H1 (cell line): ENCODE measurements around the gene GLOD4. TPM values are rescaled to one million over a fixed set of nuclear protein-coding genes. Genes with fewer than 3 reads are reported as not detected.

Experiments used
- CTCF ChIA-PET: fragments of 300-600 bp; sonication (Branson Sonifier 250); formaldehyde crosslinking; loops from one replicate; lab custom pipeline; 2021; ENCODE audit not compliant: partially characterized antibody; lab: Charles Lee
- POLR2A ChIA-PET: fragments of 300-600 bp; sonication (Branson Sonifier 250); formaldehyde crosslinking; loops from one replicate; lab custom pipeline; 2021; ENCODE audit warnings: inconsistent platforms; ENCODE audit not compliant: partially characterized antibody; lab: Charles Lee
- DNase-seq, 2 experiments: peaks; one replicate each; pipeline versions ENCODE4 v3.0.0 to v3.0.0-alpha.2; 2010 to 2022; ENCODE audit warnings: low spot score in 2 of 2, low read depth in 1 of 2, mixed read lengths in 1 of 2
- FAIRE-seq: peaks from 2 replicates; lab custom pipeline; 2011; peaks lifted over from hg19 to GRCh38; lab: Jason Lieb, UNC
- H2AFZ ChIP-seq: 2 replicates; pipeline ENCODE4 v1.8.1; 2012; ENCODE audit warnings: low read length, inconsistent platforms
- H2AK5ac ChIP-seq: 2 replicates; pipeline ENCODE4 v1.6.1; 2013; ENCODE audit warnings: low read depth, low read length
- H2BK120ac ChIP-seq: replicated peaks from 2 replicates; pipeline ENCODE3; 2013; ENCODE audit warnings: low read depth, low read length, inconsistent platforms
- H2BK12ac ChIP-seq: 2 replicates; pipeline ENCODE4 v1.6.1; 2013; ENCODE audit warnings: low read depth, low read length
- H2BK15ac ChIP-seq: 2 replicates; pipeline ENCODE4 v1.6.1; 2013; ENCODE audit warnings: low read length
- H2BK20ac ChIP-seq: 2 replicates; pipeline ENCODE4 v1.6.1; 2013; ENCODE audit warnings: low read length
- H2BK5ac ChIP-seq: 2 replicates; pipeline ENCODE4 v1.6.1; 2013; ENCODE audit warnings: low read depth, low read length
- H3K14ac ChIP-seq: 2 replicates; pipeline ENCODE4 v1.6.1; 2013; ENCODE audit warnings: inconsistent platforms; ENCODE audit not compliant: insufficient read length
- H3K18ac ChIP-seq: 2 replicates; pipeline ENCODE4 v1.6.1; 2013; ENCODE audit warnings: low read length; ENCODE audit errors: extremely low read depth
- H3K23ac ChIP-seq: 2 replicates; pipeline ENCODE4 v1.6.1; 2013; ENCODE audit warnings: inconsistent platforms; ENCODE audit not compliant: insufficient read length
- H3K23me2 ChIP-seq: 2 replicates; pipeline ENCODE4 v1.6.1; 2013; ENCODE audit warnings: low read depth, low read length
- H3K27ac ChIP-seq: 2 replicates; pipeline ENCODE4 v1.6.1; 2011; ENCODE audit warnings: low read depth, low read length, inconsistent platforms
- H3K27me3 ChIP-seq, 4 experiments: replicated peaks in 1 of 4; 1 replicate in 1 of 4; 2 replicates in 3 of 4; pipeline versions ENCODE4 v1.6.1 to v1.8.1; 2011 to 2013; ENCODE audit warnings: low read length in 3 of 4, mild to moderate bottlenecking in 3 of 4, inconsistent platforms in 2 of 4, mixed read lengths in 2 of 4, moderate library complexity in 1 of 4; ENCODE audit not compliant: control insufficient read depth in 3 of 4, insufficient read depth in 3 of 4; ENCODE audit errors: extremely low read depth in 1 of 4
- H3K36me3 ChIP-seq, 4 experiments: 2 replicates each; pipeline versions ENCODE4 v1.6.1 to v1.8.1; 2011 to 2013; ENCODE audit warnings: mild to moderate bottlenecking in 4 of 4, low read length in 3 of 4, moderate library complexity in 2 of 4, control low read depth in 1 of 4, inconsistent platforms in 1 of 4; ENCODE audit not compliant: insufficient read depth in 4 of 4, control insufficient read depth in 2 of 4
- H3K4ac ChIP-seq: replicated peaks from 2 replicates; pipeline ENCODE3; 2013; ENCODE audit warnings: low read length, low read depth, mixed read lengths, inconsistent platforms; ENCODE audit not compliant: insufficient read length
- H3K4me1 ChIP-seq, 4 experiments: replicated peaks in 1 of 4; 1 replicate in 1 of 4; 2 replicates in 3 of 4; pipeline versions ENCODE4 v1.6.1 to v1.8.1; 2011 to 2013; ENCODE audit warnings: low read length in 3 of 4, inconsistent platforms in 2 of 4, mixed read lengths in 1 of 4; ENCODE audit not compliant: insufficient read depth in 4 of 4, control insufficient read depth in 3 of 4
- H3K4me2 ChIP-seq, 2 experiments: 2 replicates each; pipeline versions ENCODE4 v1.6.1 to v1.8.1; 2011 to 2013; ENCODE audit warnings: low read depth in 2 of 2, low read length in 2 of 2, control low read depth in 1 of 2, inconsistent platforms in 1 of 2, mild to moderate bottlenecking in 1 of 2; ENCODE audit not compliant: insufficient read depth in 1 of 2
- H3K4me3 ChIP-seq, 4 experiments: fragments of 200-600, 300-600 bp in 1 of 4; sonication (generic), shearing (Covaris generic), sonication (Bioruptor Twin) in 1 of 4; 2 replicates each; pipeline versions ENCODE4 v1.5.1 to v1.8.1; 2011 to 2016; ENCODE audit warnings: low read length in 4 of 4, low read depth in 3 of 4, control low read depth in 2 of 4, inconsistent platforms in 2 of 4, mild to moderate bottlenecking in 2 of 4, mixed read lengths in 1 of 4, moderate library complexity in 1 of 4; ENCODE audit not compliant: insufficient read depth in 2 of 4; ENCODE audit errors: extremely low read depth in 1 of 4
- H3K56ac ChIP-seq: replicated peaks from 2 replicates; pipeline ENCODE3; 2013; ENCODE audit warnings: low read depth, mild to moderate bottlenecking, mixed read lengths, low read length, inconsistent platforms; ENCODE audit not compliant: insufficient read length
- H3K79me1 ChIP-seq: 2 replicates; pipeline ENCODE4 v1.6.1; 2013; ENCODE audit warnings: low read depth, low read length, control low read depth
- H3K79me2 ChIP-seq, 2 experiments: 2 replicates each; pipeline versions ENCODE4 v1.6.1 to v1.8.1; 2012 to 2013; ENCODE audit warnings: low read length in 2 of 2, mild to moderate bottlenecking in 2 of 2, inconsistent platforms in 1 of 2; ENCODE audit not compliant: insufficient read depth in 2 of 2, control insufficient read depth in 1 of 2
- H3K9ac ChIP-seq, 4 experiments: replicated peaks in 1 of 4; 1 replicate in 1 of 4; 2 replicates in 3 of 4; pipeline versions ENCODE4 v1.6.1 to v1.8.1; 2011 to 2013; ENCODE audit warnings: low read depth in 3 of 4, low read length in 3 of 4, control low read depth in 2 of 4, mild to moderate bottlenecking in 2 of 4, moderate library complexity in 2 of 4, inconsistent platforms in 1 of 4; ENCODE audit errors: extremely low read depth in 1 of 4
- H3K9me3 ChIP-seq, 2 experiments: 2 replicates each; pipeline versions ENCODE4 v1.6.1 to v1.8.1; 2012 to 2013; ENCODE audit warnings: mild to moderate bottlenecking in 2 of 2, moderate library complexity in 2 of 2, control low read depth in 1 of 2, inconsistent platforms in 1 of 2, low read depth in 1 of 2, low read length in 1 of 2, mixed read lengths in 1 of 2; ENCODE audit not compliant: insufficient read depth in 2 of 2
- H4K20me1 ChIP-seq, 2 experiments: replicated peaks in 1 of 2; 2 replicates each; pipeline versions ENCODE3 to v1.8.1; 2011 to 2013; ENCODE audit warnings: inconsistent platforms in 2 of 2, low read length in 2 of 2, mild to moderate bottlenecking in 1 of 2; ENCODE audit not compliant: insufficient read depth in 2 of 2, control insufficient read depth in 1 of 2
- H4K5ac ChIP-seq: 2 replicates; pipeline ENCODE4 v1.6.1; 2013; ENCODE audit warnings: low read length, low read depth, mixed read lengths, inconsistent platforms; ENCODE audit not compliant: insufficient read length
- H4K8ac ChIP-seq: 2 replicates; pipeline ENCODE4 v1.8.0; 2013; ENCODE audit warnings: mild to moderate bottlenecking, moderate library complexity, low read length, inconsistent platforms; ENCODE audit not compliant: insufficient read depth; ENCODE audit errors: extremely low read depth
- H4K91ac ChIP-seq: replicated peaks from 2 replicates; pipeline ENCODE3; 2013; ENCODE audit warnings: low read length, mixed read lengths, inconsistent platforms; ENCODE audit not compliant: insufficient read length
- KDM4A ChIP-seq: IDR thresholded peaks from one replicate; pipeline ENCODE4 v1.7.1; 2012; ENCODE audit warnings: low read depth, mild to moderate bottlenecking, moderate library complexity, low read length, inconsistent platforms; ENCODE audit not compliant: severe bottlenecking
- NRF1 ChIP-seq: IDR thresholded peaks from 2 replicates; pipeline ENCODE4 v1.6.1; 2011; ENCODE audit warnings: mild to moderate bottlenecking, low read depth, low read length, improper control_type of control experiment
- WGBS, 2 experiments: shearing (Covaris generic) in 1 of 2; methylation state at CpG; one replicate each; pipeline versions ENCODE4 v1.1.6 to v1.1.7; 2013 to 2015; ENCODE audit warnings: low lambda C conversion rate in 2 of 2, mixed read lengths in 2 of 2, inconsistent platforms in 1 of 2, low coverage in 1 of 2, missing lambda C conversion rate in 1 of 2; ENCODE audit not compliant: insufficient replicate concordance in 2 of 2, insufficient coverage in 1 of 2, insufficient read length in 1 of 2; ENCODE audit errors: extremely low coverage in 1 of 2, missing lambda C conversion rate in 1 of 2; 5-methylcytosine and 5-hydroxymethylcytosine counted together
- polyA plus RNA-seq, 7 experiments: library from polyadenylated mRNA; depleted of rRNA in 3 of 7; stranded (reverse) in 5 of 7; unstranded in 2 of 7; fragments of >200 nt in 5 of 7; fragments of 200-250 nt in 2 of 7; gene quantifications; 1 replicate in 5 of 7; 2 replicates in 1 of 7; 4 replicates in 1 of 7; pipeline versions ENCODE4 v1.2.1 to v1.2.3, GENCODE V29; 2011 to 2013; ENCODE audit warnings: missing spikeins in 2 of 7, mixed read lengths in 2 of 7
- total RNA-seq: library from RNA; stranded (reverse); fragmentation: NEBNext Ultra II Directional; extraction: Animal tissue kit (Norgen Biotek cat#: 25700); gene quantifications from 2 replicates; pipeline ENCODE4 v1.2.1, GENCODE V29; 2021

GLOD4 gene
- total and polyA plus RNA-seq, 2 of the 8 experiments (the other 6 are each of a cell fraction or from before 2014, with no cell fraction given): 36.8 to 81.3 TPM

- Histone ChIP-seq H4K91ac (no peak overlapping the region), H4K5ac (no peak overlapping the region), H3K56ac (no peak overlapping the region), H3K27ac (no peak overlapping the region), H3K79me1 (no peaks in the 10 kb centered on the region), H2BK15ac (no peak overlapping the region), H2BK120ac (no peak overlapping the region), H3K36me3 (peaks cover 36 to 51% (median 47%) of the 10 kb centered on the region in 4 experiments), H3K4me2 (no peak overlapping the region), H4K20me1 (no peaks in the 10 kb centered on the region), H3K4ac (no peak overlapping the region), H3K14ac (no peak overlapping the region), H3K18ac (no peak overlapping the region), H2AFZ (no peak overlapping the region), H2BK20ac (no peak overlapping the region), H2BK12ac (no peak overlapping the region), H3K9me3 (no peaks in the 10 kb centered on the region), H2AK5ac (no peak overlapping the region), H3K9ac (no peak overlapping the region), H3K4me1 (0 out of 7 replicates have a peak, but pooled peaks cover 0 to 1% (median 0%) of the 10 kb centered on the region in 4 experiments), H3K23ac (no peak overlapping the region), H3K79me2 (peaks cover 6 to 32% of the 10 kb centered on the region in 2 experiments), H3K23me2 (0 out of 2 replicates have a peak, but pooled peaks cover 1% of the 10 kb centered on the region), H2BK5ac (no peak overlapping the region), H3K4me3 (no peak overlapping the region), H4K8ac (no peak overlapping the region), H3K27me3 (no peaks in the 10 kb centered on the region)
- no peak for FAIRE-seq
- no peak for DNase-seq
- ChIA-PET POLR2A (interaction anchor here (1.1 kb wide), 1 partner anchor 14 kb away, joined by 3 read pairs; no protein-coding TSS in a partner anchor), CTCF (interaction anchor here (0.7 to 1.2 kb wide), 3 partner anchors 11 to 202 kb away, joined by 3 to 5 read pairs (median 3); partner anchors contain the start of gene NXN)
- 94% methylated on average over 11 of the region's 11 CpGs; no CpG with 5 or more reads in 1 of the 2 experiments for WGBS, 2 experiments
- TF ChIP-seq NRF1 (no peak), KDM4A (no peak)
Measured at GRCh38 chr17:778096-778495, 4.0 kb downstream of the GLOD4 start.
